ENCODE data around the gene CERS6. TPM values are rescaled to one million over a fixed set of nuclear protein-coding genes. Genes with fewer than 3 reads are reported as not detected.

CERS6 gene
- total RNA-seq, 2 donors from 2014 or later, result 12.5 to 16.3 TPM

GRCh38 chr2:168821992-168822391 is 365.9 kb downstream of the CERS6 start:
- Histone ChIP-seq H3K36me3 (replicated peaks in 1 of 2; ENCODE audit: insufficient read depth in 1 of 2, low read depth in 2 of 2) (peaks cover 0 to 2% of the 10 kb centered on the region in 2 donors), H3K4me3 (no peak overlapping the region), H3K27ac (no peak overlapping the region), H3K27me3 (no peaks in the 10 kb centered on the region), H3K4me1 (peaks cover 4% of the 10 kb centered on the region), H3K9me3 (no peaks in the 10 kb centered on the region)
- intact Hi-C loops (cut with DNase I), result no loop called here
- WGBS, 2 donors, result 70 to 92% methylated on average over 1 of the region's 1 CpG
- ATAC-seq (no peak), DNase-seq (no peak)
- TF ChIP-seq CTCF (IDR thresholded peaks at IDR 0.05) (no peak), POLR2A (IDR thresholded peaks at IDR 0.05) (no peak)

Small RNA genes lying within 50 kb of the gene (microRNA-seq; reads per million reads assigned to microRNA genes)
- 0 reads per million in 2 donors for gene MIR4774 (ENCODE audit: borderline number of aligned reads in 2 of 2, borderline replicate concordance in 2 of 2)

Small RNA genes lying within 50 kb of the gene (small RNA-seq; reads per million reads assigned to genes)
- not detected for gene MIR4774
- gene RN7SL813P, result not detected
- not detected for gene RNU6-766P

Other genes with a start within 250 kb of the CERS6 start
- gene STK39, start 208.7 kb upstream of the CERS6 start, total RNA-seq, result 10 to 100 TPM; 12.9 to 15.8 TPM

All from body of pancreas (tissue), 4 donors.